ENCODE measurements around the gene RNF151. TPM values are rescaled to one million over a fixed set of nuclear protein-coding genes. Genes with fewer than 3 reads are reported as not detected.

The RNF151 gene
- total and polyA plus RNA-seq, 2 of the 13 experiments (the other 11 are each of a cell fraction or from before 2014, with no cell fraction given): not detected

GRCh38 chr16:1990351-1991134, 23.9 kb downstream of the RNF151 start (continued):
- TF ChIP-seq RNF219 (CRISPR knock-in tag; IDR thresholded peaks at IDR 0.05): no peak
- no peak for TF ChIP-seq CHD2 (IDR thresholded peaks at IDR 0.05; ENCODE audit: low read depth, low read length)
- no peak for TF ChIP-seq ZSCAN21 (CRISPR knock-in tag; IDR thresholded peaks at IDR 0.05; ENCODE audit: borderline replicate concordance)
- TF ChIP-seq ZNF562 (CRISPR knock-in tag; IDR thresholded peaks at IDR 0.05; ENCODE audit: borderline replicate concordance): no peak
- no peak for TF ChIP-seq ZNF121 (CRISPR knock-in tag; IDR thresholded peaks at IDR 0.05)
- no peak for TF ChIP-seq ZNF367 (CRISPR knock-in tag; IDR thresholded peaks at IDR 0.05; ENCODE audit: borderline replicate concordance)
- no peak for TF ChIP-seq SRSF4 (IDR thresholded peaks at IDR 0.05; ENCODE audit: low read depth, low read length, poor library complexity, severe bottlenecking)
- TF ChIP-seq ZNF383 (CRISPR knock-in tag; IDR thresholded peaks at IDR 0.05; ENCODE audit: borderline replicate concordance): no peak
- TF ChIP-seq, protein P1, sequence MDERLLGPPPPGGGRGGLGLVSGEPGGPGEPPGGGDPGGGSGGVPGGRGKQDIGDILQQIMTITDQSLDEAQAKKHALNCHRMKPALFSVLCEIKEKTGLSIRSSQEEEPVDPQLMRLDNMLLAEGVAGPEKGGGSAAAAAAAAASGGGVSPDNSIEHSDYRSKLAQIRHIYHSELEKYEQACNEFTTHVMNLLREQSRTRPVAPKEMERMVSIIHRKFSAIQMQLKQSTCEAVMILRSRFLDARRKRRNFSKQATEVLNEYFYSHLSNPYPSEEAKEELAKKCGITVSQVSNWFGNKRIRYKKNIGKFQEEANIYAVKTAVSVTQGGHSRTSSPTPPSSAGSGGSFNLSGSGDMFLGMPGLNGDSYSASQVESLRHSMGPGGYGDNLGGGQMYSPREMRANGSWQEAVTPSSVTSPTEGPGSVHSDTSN (CRISPR knock-in tag; IDR thresholded peaks at IDR 0.05): no peak
- no peak for TF ChIP-seq RFX5 (IDR thresholded peaks at IDR 0.05; ENCODE audit: low read depth, low read length)
- TF ChIP-seq POLR2AphosphoS5 (IDR thresholded peaks at IDR 0.05; ENCODE audit: low read depth, low read length): no peak; the same call in 1 of the 2 replicates
- TF ChIP-seq ZNF549 (CRISPR knock-in tag; IDR thresholded peaks at IDR 0.05): no peak
- no peak for TF ChIP-seq ISX (CRISPR knock-in tag; conservative IDR thresholded peaks at IDR 0.05)
- TF ChIP-seq NPAS2 (CRISPR knock-in tag; IDR thresholded peaks at IDR 0.05; ENCODE audit: borderline replicate concordance): no peak
- TF ChIP-seq ZNF451 (CRISPR knock-in tag; IDR thresholded peaks at IDR 0.05): no peak
- TF ChIP-seq ZNF747 (CRISPR knock-in tag; IDR thresholded peaks at IDR 0.05; ENCODE audit: borderline replicate concordance): no peak
- no peak for TF ChIP-seq ZNF564 (CRISPR knock-in tag; IDR thresholded peaks at IDR 0.05)
- TF ChIP-seq, protein P2, sequence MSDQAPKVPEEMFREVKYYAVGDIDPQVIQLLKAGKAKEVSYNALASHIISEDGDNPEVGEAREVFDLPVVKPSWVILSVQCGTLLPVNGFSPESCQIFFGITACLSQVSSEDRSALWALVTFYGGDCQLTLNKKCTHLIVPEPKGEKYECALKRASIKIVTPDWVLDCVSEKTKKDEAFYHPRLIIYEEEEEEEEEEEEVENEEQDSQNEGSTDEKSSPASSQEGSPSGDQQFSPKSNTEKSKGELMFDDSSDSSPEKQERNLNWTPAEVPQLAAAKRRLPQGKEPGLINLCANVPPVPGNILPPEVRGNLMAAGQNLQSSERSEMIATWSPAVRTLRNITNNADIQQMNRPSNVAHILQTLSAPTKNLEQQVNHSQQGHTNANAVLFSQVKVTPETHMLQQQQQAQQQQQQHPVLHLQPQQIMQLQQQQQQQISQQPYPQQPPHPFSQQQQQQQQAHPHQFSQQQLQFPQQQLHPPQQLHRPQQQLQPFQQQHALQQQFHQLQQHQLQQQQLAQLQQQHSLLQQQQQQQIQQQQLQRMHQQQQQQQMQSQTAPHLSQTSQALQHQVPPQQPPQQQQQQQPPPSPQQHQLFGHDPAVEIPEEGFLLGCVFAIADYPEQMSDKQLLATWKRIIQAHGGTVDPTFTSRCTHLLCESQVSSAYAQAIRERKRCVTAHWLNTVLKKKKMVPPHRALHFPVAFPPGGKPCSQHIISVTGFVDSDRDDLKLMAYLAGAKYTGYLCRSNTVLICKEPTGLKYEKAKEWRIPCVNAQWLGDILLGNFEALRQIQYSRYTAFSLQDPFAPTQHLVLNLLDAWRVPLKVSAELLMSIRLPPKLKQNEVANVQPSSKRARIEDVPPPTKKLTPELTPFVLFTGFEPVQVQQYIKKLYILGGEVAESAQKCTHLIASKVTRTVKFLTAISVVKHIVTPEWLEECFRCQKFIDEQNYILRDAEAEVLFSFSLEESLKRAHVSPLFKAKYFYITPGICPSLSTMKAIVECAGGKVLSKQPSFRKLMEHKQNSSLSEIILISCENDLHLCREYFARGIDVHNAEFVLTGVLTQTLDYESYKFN (CRISPR knock-in tag; conservative IDR thresholded peaks at IDR 0.05): no peak
- no peak for TF ChIP-seq ZNF496 (CRISPR knock-in tag; IDR thresholded peaks at IDR 0.05; ENCODE audit: insufficient replicate concordance)
- TF ChIP-seq TOPORS (CRISPR knock-in tag; IDR thresholded peaks at IDR 0.05): no peak
- no peak for TF ChIP-seq PLSCR1 (CRISPR knock-in tag; IDR thresholded peaks at IDR 0.05; ENCODE audit: borderline replicate concordance)
- no peak for TF ChIP-seq ZNF7 (CRISPR knock-in tag; IDR thresholded peaks at IDR 0.05)
- no peak for TF ChIP-seq ZBTB7A (CRISPR knock-in tag; IDR thresholded peaks at IDR 0.05)

All from HepG2 (cell line).